HL-60 (cell line): ENCODE measurements around the gene CYP4F22.

Source experiments
- DNase-seq, 2 experiments: peaks; one replicate each; pipeline ENCODE4 v3.0.0-alpha.2; 2010 to 2020; ENCODE audit warnings: low read depth in 1 of 2, low spot score in 1 of 2
- H3K27ac ChIP-seq: fragments of 250-450 bp; sonication (Bioruptor Pico); replicated peaks from 2 replicates; pipeline ENCODE4 v1.5.1; 2020; ENCODE audit warnings: mild to moderate bottlenecking, moderate library complexity
- H3K27me3 ChIP-seq: fragments of 250-450 bp; sonication (Bioruptor Pico); 2 replicates; pipeline ENCODE4 v1.5.1; 2021; ENCODE audit warnings: mild to moderate bottlenecking, moderate library complexity; ENCODE audit not compliant: insufficient read depth, poor library complexity, severe bottlenecking
- H3K4me3 ChIP-seq: replicated peaks from 2 replicates; pipeline ENCODE4 v1.5.1; 2011; ENCODE audit warnings: mild to moderate bottlenecking, control low read depth, low read length; ENCODE audit not compliant: insufficient read depth
- GABPA ChIP-seq: IDR thresholded peaks from 2 replicates; pipeline ENCODE4 v1.6.1; 2012; ENCODE audit warnings: low read depth
- POLR2AphosphoS5 ChIP-seq: IDR thresholded peaks from 2 replicates; pipeline ENCODE4 v1.6.1; 2012; ENCODE audit warnings: low read depth
- SPI1 ChIP-seq: IDR thresholded peaks from 2 replicates; pipeline ENCODE4 v1.6.1; 2012; ENCODE audit warnings: low read depth, mild to moderate bottlenecking, borderline replicate concordance
- TF ChIP-seq, protein P1 (sequence below): IDR thresholded peaks from one replicate; pipeline ENCODE4 v1.5.1; 2011; ENCODE audit warnings: low read length, control low read depth, inconsistent platforms; ENCODE audit not compliant: insufficient read depth
- TF ChIP-seq, protein P2 (sequence below): IDR thresholded peaks from 2 replicates; pipeline ENCODE4 v1.6.1; 2012; ENCODE audit warnings: low read depth; ENCODE audit not compliant: insufficient replicate concordance

Gene CYP4F22

DNA sequence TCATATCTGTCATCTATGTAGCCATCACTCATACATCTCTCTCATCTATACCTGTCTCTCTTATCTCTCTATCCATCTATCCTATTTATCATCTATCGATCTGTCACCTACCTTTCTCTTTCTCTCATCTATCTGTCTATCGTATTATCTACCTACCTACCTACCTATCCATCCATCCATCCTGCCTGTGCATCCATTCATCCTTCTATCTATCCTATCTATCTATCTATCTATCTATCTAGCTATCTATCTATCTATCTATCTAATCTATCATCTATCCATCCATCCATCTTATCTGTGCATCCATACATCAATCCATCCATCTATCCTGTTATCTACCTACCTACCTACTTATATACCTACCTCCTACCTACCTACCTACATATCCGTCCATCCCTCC lies 62.1 kb downstream of the CYP4F22 start:
- no peak overlapping the region for H3K27ac ChIP-seq
- TF ChIP-seq GABPA (no peak), POLR2AphosphoS5 (no peak), SPI1 (no peak)
- TF ChIP-seq, protein P1, sequence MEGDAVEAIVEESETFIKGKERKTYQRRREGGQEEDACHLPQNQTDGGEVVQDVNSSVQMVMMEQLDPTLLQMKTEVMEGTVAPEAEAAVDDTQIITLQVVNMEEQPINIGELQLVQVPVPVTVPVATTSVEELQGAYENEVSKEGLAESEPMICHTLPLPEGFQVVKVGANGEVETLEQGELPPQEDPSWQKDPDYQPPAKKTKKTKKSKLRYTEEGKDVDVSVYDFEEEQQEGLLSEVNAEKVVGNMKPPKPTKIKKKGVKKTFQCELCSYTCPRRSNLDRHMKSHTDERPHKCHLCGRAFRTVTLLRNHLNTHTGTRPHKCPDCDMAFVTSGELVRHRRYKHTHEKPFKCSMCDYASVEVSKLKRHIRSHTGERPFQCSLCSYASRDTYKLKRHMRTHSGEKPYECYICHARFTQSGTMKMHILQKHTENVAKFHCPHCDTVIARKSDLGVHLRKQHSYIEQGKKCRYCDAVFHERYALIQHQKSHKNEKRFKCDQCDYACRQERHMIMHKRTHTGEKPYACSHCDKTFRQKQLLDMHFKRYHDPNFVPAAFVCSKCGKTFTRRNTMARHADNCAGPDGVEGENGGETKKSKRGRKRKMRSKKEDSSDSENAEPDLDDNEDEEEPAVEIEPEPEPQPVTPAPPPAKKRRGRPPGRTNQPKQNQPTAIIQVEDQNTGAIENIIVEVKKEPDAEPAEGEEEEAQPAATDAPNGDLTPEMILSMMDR = no peak
- TF ChIP-seq, protein P2, sequence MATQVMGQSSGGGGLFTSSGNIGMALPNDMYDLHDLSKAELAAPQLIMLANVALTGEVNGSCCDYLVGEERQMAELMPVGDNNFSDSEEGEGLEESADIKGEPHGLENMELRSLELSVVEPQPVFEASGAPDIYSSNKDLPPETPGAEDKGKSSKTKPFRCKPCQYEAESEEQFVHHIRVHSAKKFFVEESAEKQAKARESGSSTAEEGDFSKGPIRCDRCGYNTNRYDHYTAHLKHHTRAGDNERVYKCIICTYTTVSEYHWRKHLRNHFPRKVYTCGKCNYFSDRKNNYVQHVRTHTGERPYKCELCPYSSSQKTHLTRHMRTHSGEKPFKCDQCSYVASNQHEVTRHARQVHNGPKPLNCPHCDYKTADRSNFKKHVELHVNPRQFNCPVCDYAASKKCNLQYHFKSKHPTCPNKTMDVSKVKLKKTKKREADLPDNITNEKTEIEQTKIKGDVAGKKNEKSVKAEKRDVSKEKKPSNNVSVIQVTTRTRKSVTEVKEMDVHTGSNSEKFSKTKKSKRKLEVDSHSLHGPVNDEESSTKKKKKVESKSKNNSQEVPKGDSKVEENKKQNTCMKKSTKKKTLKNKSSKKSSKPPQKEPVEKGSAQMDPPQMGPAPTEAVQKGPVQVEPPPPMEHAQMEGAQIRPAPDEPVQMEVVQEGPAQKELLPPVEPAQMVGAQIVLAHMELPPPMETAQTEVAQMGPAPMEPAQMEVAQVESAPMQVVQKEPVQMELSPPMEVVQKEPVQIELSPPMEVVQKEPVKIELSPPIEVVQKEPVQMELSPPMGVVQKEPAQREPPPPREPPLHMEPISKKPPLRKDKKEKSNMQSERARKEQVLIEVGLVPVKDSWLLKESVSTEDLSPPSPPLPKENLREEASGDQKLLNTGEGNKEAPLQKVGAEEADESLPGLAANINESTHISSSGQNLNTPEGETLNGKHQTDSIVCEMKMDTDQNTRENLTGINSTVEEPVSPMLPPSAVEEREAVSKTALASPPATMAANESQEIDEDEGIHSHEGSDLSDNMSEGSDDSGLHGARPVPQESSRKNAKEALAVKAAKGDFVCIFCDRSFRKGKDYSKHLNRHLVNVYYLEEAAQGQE = no peak
- H3K4me3 ChIP-seq = no peak overlapping the region
- no peaks in the 10 kb centered on the region for H3K27me3 ChIP-seq
- no peak for DNase-seq

DNA sequence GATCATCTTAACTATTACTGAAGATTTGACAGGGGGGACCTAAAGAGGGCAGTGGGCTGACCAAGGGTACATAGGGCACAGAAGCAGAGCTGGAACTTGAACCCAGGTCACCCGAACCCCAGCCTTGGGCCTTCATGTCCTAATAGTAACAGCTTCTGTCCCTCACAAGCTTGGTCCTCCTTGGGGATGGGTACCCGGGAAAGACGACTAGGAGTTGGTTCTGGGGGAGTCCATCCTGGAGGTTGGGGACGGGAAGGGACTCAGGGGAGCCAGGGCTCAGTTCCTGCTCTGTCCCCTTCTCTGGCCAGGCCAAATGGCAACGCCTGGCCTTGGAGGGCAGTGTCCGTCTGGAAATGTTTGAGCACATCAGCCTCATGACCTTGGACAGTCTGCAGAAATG lies 67.1 kb downstream of the CYP4F22 start:
- no peak overlapping the region for H3K27ac ChIP-seq
- H3K4me3 ChIP-seq = no peak overlapping the region
- TF ChIP-seq, protein P2 = no peak
- TF ChIP-seq POLR2AphosphoS5 = no peak
- no peak for TF ChIP-seq GABPA
- TF ChIP-seq, protein P1 = no peak
- TF ChIP-seq SPI1 = no peak
- no peak for DNase-seq
- peaks cover 2% of the 10 kb centered on the region for H3K27me3 ChIP-seq

DNA sequence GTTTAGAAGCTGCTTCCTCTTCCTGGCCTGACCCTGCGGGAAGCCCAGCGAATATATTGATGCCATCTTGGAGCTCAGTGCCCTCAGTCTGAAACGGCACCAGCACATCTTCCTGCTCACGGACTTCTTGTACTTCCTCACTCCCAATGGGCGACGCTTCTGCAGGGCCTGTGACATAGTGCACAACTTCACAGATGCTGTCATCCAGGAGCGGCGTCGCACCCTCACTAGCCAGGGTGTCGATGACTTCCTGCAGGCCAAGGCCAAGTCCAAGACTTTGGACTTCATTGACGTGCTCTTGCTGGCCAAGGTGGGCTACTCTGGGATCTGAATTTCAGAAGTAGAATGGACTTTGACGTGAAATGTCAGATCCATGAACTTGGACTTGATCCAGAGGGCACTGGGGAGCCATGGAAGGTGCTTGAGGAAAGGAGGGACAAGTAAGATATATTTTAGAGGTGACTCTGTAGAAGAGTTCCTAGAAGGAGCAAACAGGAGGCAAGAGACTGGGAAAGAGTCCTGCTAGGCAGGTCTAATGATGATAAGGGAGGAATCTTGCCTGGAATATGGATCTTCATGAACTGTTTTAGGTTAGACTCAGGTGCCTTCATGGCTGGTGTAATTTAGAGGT lies 68.3 kb downstream of the CYP4F22 start:
- H3K4me3 ChIP-seq = no peak overlapping the region
- DNase-seq = no peak
- H3K27ac ChIP-seq = no peak overlapping the region
- TF ChIP-seq GABPA (no peak), SPI1 (no peak), POLR2AphosphoS5 (no peak)
- TF ChIP-seq, protein P1 = no peak
- TF ChIP-seq, protein P2 = no peak
- peaks cover 3% of the 10 kb centered on the region for H3K27me3 ChIP-seq
